ENCODE measurements around the gene ZNF385C.

DNA sequence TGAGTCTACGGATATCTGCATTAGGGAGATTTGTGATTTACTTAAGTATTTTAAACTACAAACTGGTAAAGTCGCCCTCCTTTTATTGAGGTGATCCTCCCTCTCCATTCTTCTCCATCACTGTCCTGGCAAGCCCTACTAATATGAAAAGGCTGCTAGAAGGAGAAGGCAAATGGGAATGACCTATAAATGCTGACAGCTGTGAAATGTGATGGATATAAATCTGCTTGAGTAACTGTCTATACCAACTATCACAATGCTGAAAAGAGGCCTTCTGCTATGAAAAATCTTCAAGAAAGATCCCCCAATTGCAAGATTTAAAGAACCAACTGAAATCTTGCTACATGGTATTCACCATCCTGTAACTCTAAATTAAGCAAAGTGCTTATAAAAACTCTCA lies 96.5 kb downstream of the ZNF385C start:
- TF ChIP-seq CTCF (IDR thresholded peaks at IDR 0.05), result no peak
- no peak for TF ChIP-seq SMAD4 (CRISPR knock-in tag; IDR thresholded peaks at IDR 0.05)
- TF ChIP-seq, protein P1, sequence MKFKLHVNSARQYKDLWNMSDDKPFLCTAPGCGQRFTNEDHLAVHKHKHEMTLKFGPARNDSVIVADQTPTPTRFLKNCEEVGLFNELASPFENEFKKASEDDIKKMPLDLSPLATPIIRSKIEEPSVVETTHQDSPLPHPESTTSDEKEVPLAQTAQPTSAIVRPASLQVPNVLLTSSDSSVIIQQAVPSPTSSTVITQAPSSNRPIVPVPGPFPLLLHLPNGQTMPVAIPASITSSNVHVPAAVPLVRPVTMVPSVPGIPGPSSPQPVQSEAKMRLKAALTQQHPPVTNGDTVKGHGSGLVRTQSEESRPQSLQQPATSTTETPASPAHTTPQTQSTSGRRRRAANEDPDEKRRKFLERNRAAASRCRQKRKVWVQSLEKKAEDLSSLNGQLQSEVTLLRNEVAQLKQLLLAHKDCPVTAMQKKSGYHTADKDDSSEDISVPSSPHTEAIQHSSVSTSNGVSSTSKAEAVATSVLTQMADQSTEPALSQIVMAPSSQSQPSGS (CRISPR knock-in tag; IDR thresholded peaks at IDR 0.05; ENCODE audit: borderline replicate concordance, low read depth), result no peak
- TF ChIP-seq MLX (CRISPR knock-in tag; IDR thresholded peaks at IDR 0.05), result no peak
- TF ChIP-seq ZNF671 (CRISPR knock-in tag; IDR thresholded peaks at IDR 0.05), result no peak
- no peak for TF ChIP-seq ZNF425 (CRISPR knock-in tag; conservative IDR thresholded peaks at IDR 0.05)
